Erythroblast (primary cell): ENCODE measurements around the gene CFAP119.

Source experiments
- GATA1 ChIP-seq: IDR thresholded peaks from 2 replicates; pipeline ENCODE4 v1.6.1; 2011; ENCODE audit warnings: low read depth, mild to moderate bottlenecking, control low read depth, low read length, moderate library complexity
- POLR2A ChIP-seq: IDR thresholded peaks from 2 replicates; pipeline ENCODE4 v1.6.1; 2011; ENCODE audit warnings: mild to moderate bottlenecking, low read length

DNA sequence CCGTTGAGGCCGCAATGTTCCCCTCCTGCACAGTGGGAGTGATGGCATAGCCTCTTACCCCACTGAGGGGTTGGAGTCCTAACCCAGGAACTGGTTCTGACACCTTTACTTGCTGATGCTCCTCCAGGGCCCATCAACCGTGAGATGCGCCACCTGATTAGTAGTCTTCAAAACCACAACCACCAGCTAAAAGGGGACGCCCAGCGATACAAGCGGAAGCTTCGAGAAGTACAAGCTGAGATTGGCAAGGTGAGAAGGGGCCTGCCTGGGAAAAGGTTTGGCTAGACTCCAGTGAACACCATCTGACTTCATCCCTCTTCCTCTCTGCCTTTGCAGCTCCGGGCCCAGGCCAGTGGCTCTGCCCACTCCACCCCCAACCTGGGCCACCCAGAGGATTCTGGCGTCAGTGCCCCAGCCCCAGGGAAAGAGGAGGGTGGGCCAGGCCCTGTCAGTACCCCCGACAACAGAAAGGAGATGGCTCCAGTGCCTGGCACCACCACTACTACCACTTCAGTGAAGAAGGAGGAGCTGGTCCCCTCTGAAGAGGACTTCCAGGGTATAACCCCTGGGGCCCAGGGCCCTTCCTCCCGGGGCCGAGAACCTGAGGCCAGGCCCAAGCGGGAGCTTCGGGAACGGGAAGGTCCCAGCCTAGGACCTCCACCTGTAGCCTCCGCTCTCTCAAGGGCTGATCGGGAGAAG is 6.1 kb upstream of the CFAP119 start:
- no peak for TF ChIP-seq POLR2A
- TF ChIP-seq GATA1: no peak
